Measurements from ENCODE around the gene ZDHHC19. TPM values are rescaled to one million over a fixed set of nuclear protein-coding genes. Genes with fewer than 3 reads are reported as not detected.

Gene ZDHHC19, protein sequence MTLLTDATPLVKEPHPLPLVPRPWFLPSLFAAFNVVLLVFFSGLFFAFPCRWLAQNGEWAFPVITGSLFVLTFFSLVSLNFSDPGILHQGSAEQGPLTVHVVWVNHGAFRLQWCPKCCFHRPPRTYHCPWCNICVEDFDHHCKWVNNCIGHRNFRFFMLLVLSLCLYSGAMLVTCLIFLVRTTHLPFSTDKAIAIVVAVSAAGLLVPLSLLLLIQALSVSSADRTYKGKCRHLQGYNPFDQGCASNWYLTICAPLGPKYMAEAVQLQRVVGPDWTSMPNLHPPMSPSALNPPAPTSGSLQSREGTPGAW
- total RNA-seq, result 0.31 TPM in 1 of 2 replicates, not detected in the other

DNA sequence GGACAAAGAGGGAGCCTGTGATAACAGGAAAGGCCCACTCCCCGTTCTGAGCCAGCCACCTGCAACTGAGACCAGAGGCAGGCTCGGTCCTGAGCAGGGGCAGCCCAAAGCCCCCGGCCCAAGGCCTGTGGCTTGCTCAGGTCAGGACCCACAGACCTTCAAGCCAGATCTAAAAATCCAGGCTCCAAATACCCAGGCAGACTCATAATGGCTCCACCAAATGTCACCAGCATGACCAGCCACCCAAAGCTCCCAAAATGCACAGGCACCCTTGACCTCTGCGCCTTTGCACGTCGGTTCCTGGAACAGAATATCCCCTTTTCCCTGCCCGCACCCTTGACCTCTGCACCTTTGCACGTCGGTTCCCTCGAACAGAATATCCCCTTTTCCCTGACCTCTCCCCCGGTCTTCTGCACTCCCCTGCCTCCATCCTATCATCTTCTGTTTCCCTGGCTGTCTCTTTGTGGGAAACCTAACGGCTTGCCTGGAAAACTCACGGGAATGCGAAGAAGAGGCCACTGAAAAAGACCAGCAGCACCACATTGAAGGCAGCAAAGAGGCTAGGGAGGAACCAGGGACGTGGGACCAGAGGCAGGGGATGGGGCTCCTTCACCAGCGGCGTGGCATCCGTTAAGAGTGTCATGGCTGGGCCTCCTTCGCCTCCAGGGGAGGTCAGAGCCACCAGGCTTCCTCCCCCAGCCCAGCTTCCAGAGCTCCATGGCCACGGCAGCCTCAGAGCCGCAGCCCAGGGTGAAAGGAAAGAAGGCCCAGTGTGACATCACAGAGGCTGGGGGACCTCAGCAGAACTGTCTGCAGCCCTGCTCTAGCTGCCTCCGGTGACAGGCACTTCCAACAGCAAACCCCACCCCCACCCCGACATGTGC, at the start of gene ZDHHC19:
ZDHHC19 (minus strand) TSS at position 728 of the 884 bp plus-strand sequence; CDS start at position 643, 85 bp downstream.
- ChIA-PET CTCF (no interaction called here), POLR2A (no interaction called here)
- intact Hi-C loops (cut with micrococcal nuclease), result no loop called here
- H3K27me3 Mint-ChIP-seq, result no peaks in the 10 kb centered on the region
- H3K4me3 Mint-ChIP-seq, result no peak within 1 kb of the TSS
- no peak within 1 kb of the TSS for H3K27ac Mint-ChIP-seq
- peaks cover 15% of the 10 kb centered on the region for H3K4me1 Mint-ChIP-seq
- DNase-seq (no peak), ATAC-seq (ENCODE audit: low read depth) (no peak)
- H3K36me3 Mint-ChIP-seq (ENCODE audit: low read depth), result no peaks in the 10 kb centered on the region
- TF ChIP-seq, protein P1, sequence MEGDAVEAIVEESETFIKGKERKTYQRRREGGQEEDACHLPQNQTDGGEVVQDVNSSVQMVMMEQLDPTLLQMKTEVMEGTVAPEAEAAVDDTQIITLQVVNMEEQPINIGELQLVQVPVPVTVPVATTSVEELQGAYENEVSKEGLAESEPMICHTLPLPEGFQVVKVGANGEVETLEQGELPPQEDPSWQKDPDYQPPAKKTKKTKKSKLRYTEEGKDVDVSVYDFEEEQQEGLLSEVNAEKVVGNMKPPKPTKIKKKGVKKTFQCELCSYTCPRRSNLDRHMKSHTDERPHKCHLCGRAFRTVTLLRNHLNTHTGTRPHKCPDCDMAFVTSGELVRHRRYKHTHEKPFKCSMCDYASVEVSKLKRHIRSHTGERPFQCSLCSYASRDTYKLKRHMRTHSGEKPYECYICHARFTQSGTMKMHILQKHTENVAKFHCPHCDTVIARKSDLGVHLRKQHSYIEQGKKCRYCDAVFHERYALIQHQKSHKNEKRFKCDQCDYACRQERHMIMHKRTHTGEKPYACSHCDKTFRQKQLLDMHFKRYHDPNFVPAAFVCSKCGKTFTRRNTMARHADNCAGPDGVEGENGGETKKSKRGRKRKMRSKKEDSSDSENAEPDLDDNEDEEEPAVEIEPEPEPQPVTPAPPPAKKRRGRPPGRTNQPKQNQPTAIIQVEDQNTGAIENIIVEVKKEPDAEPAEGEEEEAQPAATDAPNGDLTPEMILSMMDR (IDR thresholded peaks at IDR 0.05), result no peak
- no peaks in the 10 kb centered on the region for H3K9me3 Mint-ChIP-seq

DNA sequence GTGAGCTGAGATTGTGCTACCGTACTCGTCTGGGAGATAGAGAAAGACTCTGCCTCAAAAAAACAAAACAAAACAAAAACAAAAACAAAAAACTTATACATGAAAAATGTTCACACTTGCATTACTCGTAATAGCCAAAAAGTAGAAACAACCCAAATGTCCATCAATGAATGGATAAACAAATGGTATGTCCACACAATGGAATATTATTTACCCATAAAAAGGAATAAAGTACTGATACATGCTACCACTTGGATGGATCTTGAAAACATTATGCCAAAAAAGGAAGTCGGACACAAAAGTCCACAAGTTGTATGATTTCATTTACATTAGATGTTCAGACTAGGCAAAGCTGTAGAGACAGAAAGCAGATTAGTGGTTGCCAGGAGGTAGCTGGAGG, 49.6 kb upstream of the ZDHHC19 start:
- ATAC-seq (ENCODE audit: low read depth) (no peak), DNase-seq (no peak)
- no peak overlapping the region for H3K27ac Mint-ChIP-seq
- TF ChIP-seq, protein P1 (IDR thresholded peaks at IDR 0.05), result no peak
- no peaks in the 10 kb centered on the region for H3K27me3 Mint-ChIP-seq
- ChIA-PET POLR2A (no interaction called here), CTCF (no interaction called here)
- no peaks in the 10 kb centered on the region for H3K4me1 Mint-ChIP-seq
- H3K4me3 Mint-ChIP-seq, result no peak overlapping the region
- H3K36me3 Mint-ChIP-seq (ENCODE audit: low read depth), result peaks cover 46% of the 10 kb centered on the region
- intact Hi-C loops (cut with micrococcal nuclease), result no loop called here
- H3K9me3 Mint-ChIP-seq, result peaks cover 3% of the 10 kb centered on the region

DNA sequence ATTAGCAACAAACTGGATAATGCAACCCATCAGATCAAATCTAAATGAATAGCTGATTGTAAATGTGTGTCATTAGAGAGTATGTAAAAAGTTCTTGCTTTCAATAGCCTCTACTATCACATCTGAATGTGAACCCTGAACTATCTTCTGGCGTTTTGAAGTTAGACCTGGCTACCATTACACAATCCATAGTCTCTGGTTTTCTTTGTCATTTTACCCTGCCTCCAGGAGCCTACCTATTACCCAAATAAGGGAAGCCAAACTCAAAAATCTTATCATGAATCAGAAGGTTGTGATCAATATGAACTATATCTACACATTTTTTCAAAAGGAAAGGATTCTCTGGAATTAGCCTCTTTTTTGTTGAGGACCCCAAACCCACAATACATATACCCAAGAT, 44.6 kb upstream of the ZDHHC19 start:
- peaks cover 8% of the 10 kb centered on the region for H3K4me1 Mint-ChIP-seq
- no peak for ATAC-seq (ENCODE audit: low read depth)
- H3K36me3 Mint-ChIP-seq (ENCODE audit: low read depth), result peaks cover 40% of the 10 kb centered on the region
- H3K27me3 Mint-ChIP-seq, result no peaks in the 10 kb centered on the region
- no peak overlapping the region for H3K4me3 Mint-ChIP-seq
- intact Hi-C loops (cut with micrococcal nuclease), result loop anchor here (2.0 kb wide), 1 partner anchor 313 kb away; the partner anchor contains the start of genes FBXO45 and WDR53
- TF ChIP-seq, protein P1 (IDR thresholded peaks at IDR 0.05), result no peak
- ChIA-PET POLR2A (interaction anchor here (0.6 kb wide), 1 partner anchor 361 kb away, joined by 4 read pairs; no protein-coding TSS in a partner anchor), CTCF (no interaction called here)
- peaks cover under 1% of the 10 kb centered on the region for H3K9me3 Mint-ChIP-seq
- no peak for DNase-seq
- H3K27ac Mint-ChIP-seq, result no peak overlapping the region

DNA sequence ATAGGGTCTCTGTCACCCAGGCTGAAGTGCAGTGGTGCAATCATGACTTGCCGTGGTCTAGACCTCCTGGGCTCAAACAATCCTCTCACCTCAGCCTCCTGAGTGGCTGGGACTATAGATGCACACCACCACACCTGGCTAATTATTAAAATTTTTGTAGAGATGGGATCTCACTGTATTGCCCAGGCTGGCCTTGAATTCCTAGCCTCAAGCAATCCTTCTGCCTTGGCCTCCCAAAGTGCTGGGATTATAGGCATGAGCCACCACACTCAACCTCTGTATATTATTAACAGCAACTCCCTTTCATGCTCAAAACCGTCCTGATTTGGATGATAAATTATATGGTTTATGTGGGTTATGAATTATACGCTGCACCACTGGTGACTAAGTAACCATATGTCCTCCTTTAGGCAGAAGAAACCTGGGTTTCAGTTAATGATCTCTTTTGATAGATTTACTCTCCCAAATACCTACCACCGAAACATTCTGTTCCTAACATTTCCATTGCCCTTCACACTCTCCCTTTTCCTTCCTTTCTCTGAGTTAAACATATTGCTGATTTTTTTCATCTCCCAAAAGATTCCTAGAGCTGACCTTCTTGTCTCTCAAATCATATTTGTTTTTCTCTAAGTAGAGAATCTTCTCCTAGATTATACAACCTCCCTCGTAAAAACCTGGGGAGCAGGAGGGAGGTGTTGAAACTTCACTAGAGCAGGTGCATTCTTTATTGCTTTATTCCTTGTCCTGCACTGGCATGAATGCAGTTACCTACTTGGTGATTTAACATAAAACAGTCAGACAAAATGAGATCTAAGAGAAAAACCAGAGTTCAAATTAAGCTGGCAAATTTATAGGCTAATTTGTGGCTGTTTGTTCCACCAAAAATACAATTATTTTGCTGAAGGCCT, 43.4 kb upstream of the ZDHHC19 start:
- TF ChIP-seq, protein P1 (IDR thresholded peaks at IDR 0.05), result no peak
- Mint-ChIP-seq H3K27me3 (no peaks in the 10 kb centered on the region), H3K9me3 (no peaks in the 10 kb centered on the region), H3K4me1 (peaks cover 8% of the 10 kb centered on the region), H3K36me3 (ENCODE audit: low read depth) (peaks cover 33% of the 10 kb centered on the region), H3K4me3 (no peak overlapping the region), H3K27ac (no peak overlapping the region)
- ATAC-seq (ENCODE audit: low read depth) (no peak), DNase-seq (no peak)
- ChIA-PET CTCF (interaction anchor here (1.3 kb wide), 2 partner anchors 181 to 268 kb away, joined by 3 to 8 read pairs; no protein-coding TSS in a partner anchor), POLR2A (interaction anchor here (0.6 to 1.0 kb wide), 3 partner anchors 63 to 390 kb away, joined by 3 to 4 read pairs (median 3); partner anchors contain the start of genes DYNLT2B, FBXO45 and WDR53)
- intact Hi-C loops (cut with micrococcal nuclease), result loop anchor here (2.0 to 5.0 kb wide), 3 partner anchors 314 to 713 kb away; partner anchors contain the start of genes FBXO45, PIGZ and WDR53

All from activated B cell treated with CpG ODN at 0.5 μM for 24 hours (primary cell).